GM19468 (cell line): ENCODE data around the gene ARHGAP6.
"Not testable (repeated sequence)": the region's sequence is repeated elsewhere in the genome, so short reads cannot be mapped to it uniquely, and the experiment has no call there.

ENCODE experiments used
- ATAC-seq: cut with Tn5 transposase; IDR thresholded peaks from one replicate; pipeline ENCODE4 v1.9.1; 2021; ENCODE audit warnings: mild to moderate bottlenecking, moderate library complexity, moderate number of reproducible peaks; ENCODE audit not compliant: unreplicated experiment; ENCODE audit errors: extremely low read depth

The ARHGAP6 gene

GRCh38 chrX:11272290-11272689 is 393.4 kb downstream of the ARHGAP6 start:
- ATAC-seq: no peak

DNA sequence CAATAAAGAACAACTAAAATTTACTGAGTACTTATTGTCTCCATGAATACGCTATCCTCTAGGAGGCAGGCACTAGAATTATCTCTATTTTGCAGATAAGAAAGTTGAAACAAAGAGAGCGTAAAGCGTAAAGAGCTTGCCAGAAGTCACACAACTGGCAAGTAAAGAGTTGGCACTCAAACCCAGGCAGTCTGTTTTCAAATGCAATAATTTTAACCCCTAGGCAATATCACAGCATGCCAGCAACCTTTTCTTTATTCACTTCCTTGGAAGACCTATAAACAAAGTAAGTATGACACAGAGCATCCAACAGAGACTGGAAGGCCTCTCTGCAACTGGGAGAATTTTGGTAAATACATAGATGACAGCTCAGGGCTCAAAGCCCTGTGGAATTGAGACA is 395.7 kb downstream of the ARHGAP6 start:
- no peak for ATAC-seq

- no peak for ATAC-seq
Measured at GRCh38 chrX:11269006-11269405, 396.7 kb downstream of the ARHGAP6 start.

GRCh38 chrX:11267425-11267824 is 398.3 kb downstream of the ARHGAP6 start:
- ATAC-seq: no peak

DNA sequence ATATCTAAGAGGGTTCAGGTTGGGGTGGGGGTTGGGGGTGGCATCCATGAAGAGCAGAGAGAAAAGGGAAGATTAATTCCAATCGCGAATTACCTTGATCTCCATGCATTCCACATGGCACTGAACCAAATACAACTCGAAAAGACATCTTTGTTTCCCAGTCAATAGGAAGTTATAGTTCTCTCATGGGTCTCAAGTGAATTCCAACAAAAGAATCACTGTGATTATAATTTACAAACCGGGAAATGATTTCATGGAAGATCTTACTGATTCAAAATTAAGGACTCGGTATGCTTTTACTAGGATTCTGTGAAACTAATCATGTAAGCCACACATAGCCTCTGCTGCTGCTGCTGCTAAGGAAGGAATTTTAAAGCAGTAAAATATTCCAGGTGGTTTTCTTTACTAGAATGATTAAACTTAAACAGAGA is 399.1 kb downstream of the ARHGAP6 start:
- ATAC-seq: no peak

- ATAC-seq: no peak
Measured at GRCh38 chrX:11265352-11265751, 400.4 kb downstream of the ARHGAP6 start.

DNA sequence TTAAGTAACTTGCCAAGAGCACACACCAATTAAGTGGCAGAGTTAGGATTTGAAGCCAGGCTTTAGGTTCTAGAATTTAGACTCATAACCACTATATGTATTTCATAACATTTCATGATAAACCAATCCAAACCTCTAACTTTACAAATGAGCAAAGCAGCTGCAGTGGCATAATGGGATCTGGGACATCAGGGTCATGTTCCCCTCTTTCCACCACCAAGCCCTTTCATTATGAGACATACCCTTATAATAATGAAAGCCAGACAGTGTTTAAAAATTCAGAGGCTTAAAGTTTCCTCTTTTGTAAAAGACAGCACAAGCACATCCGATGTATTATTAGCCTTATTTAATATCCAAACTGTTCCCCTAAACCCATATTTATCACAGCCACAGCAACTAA is 400.8 kb downstream of the ARHGAP6 start:
- ATAC-seq: no peak

DNA sequence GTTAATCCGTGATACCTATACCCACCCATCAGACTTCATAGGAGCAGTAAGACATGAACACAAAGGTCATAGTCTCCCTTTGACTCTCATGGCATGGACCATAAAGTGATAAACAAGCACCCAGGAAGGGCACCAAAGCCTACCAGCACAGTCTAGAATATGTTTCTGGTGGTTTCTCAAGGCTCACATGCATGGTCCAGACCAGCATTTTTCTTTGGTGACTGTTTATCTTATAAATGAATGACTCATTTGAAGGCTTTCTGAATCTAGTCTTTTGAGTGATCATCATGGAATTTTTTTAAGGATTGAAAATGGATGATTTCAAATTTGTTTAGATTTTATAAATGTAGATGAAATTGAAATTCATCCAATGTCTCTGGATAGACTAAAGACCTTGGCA is 404.5 kb downstream of the ARHGAP6 start:
- no peak for ATAC-seq

DNA sequence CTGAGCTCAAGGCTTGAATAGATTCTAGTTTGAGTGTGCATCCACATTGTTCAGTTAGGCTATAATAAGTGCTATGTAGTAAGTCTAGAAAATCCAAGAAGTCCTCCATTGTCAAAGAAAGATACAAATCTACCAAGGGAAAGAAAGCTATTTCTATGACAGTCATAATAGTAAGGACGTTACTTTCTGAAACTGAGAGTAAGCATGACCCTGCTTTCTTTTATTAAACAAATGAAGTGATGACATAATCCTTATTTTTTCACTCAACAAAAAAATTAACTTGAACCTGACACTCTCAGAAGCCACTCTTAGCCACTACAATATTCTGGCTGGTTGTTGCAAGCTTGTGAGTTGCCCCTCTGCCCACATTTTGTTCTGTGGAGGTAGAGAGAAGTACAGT is 406.3 kb downstream of the ARHGAP6 start:
- no peak for ATAC-seq

- no peak for ATAC-seq
Measured at GRCh38 chrX:11257711-11258110, 408.0 kb downstream of the ARHGAP6 start.

DNA sequence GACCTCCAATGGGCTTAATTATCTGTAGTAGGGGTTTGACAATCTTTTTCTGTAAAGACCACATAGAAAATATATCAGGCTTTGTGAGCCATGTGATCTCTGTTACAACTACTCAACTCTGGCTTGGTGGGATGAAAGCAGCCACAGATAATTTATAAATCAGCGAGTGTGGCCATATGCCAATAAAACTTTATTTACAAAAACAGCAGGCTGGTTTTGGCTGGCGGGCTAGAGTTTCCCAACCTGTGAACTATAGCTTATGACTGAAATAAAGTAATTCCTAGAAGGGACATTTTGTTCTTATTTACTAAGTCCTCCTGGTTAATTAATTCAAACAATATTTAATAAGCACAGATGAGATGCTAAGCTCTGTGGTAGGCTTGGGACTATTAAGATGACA is 408.4 kb downstream of the ARHGAP6 start:
- no peak for ATAC-seq

DNA sequence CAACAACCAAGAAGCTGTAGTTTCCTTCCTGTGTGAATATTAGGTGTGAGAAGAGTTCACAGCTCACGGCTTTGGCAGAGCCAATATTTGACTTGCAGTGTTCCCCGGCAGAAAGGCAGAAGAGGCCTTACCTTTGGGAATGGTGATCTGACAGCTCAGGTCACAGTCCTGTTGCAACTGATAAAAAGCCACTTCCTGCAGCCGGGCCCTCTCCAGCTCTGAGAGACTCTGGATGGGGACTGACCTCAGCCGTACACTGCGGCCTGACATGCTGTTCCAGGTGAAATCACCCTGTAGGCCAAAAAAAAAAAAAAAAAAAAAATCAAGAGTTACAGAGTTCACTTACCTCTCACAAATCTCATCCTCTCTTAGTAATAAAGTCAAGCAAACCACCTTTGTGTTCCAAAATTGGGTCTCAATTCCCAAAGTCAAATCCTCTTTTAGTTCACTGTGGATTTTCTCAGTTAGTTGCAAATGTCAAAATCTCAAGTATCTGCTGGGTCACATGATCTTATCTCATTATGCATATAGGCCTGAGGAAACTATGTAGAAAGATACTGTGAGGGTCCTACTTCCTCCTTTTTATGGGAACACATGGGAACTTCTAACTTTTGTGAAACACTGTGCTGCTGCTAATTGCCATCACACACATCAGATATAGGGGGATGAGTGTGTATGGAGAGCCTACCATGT is 411.2 kb downstream of the ARHGAP6 start:
- no peak for ATAC-seq

GRCh38 chrX:11244636-11245035 is 421.1 kb downstream of the ARHGAP6 start:
- no peak for ATAC-seq

DNA sequence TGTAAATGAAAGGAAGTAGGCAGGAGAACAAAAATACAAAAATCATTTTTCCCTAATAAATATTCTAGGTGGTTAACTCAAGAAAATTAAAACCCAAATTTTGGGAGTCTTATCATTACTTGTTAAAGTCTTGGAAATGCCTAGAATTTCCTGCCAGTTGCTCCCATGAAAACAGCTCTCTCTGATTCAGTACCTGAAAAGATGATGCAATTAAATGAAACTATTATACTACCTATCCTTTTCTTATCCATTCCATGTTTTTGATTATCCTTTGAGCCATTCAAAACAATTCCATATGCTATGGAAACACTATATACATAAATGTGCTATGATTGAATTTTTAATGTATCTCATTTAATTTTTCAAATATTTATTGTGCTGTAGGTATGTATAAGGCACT is 423.0 kb downstream of the ARHGAP6 start:
- no peak for ATAC-seq

GRCh38 chrX:11241720-11242119 is 424.0 kb downstream of the ARHGAP6 start:
- ATAC-seq: no peak

GRCh38 chrX:11239230-11239629 is 426.5 kb downstream of the ARHGAP6 start:
- no peak for ATAC-seq

- not testable (repeated sequence) for ATAC-seq
Measured at GRCh38 chrX:11235377-11235776, 430.3 kb downstream of the ARHGAP6 start.

- ATAC-seq: no peak
Measured at GRCh38 chrX:11215191-11215921, 450.4 kb downstream of the ARHGAP6 start.

- no peak for ATAC-seq
Measured at GRCh38 chrX:11214346-11215190, 451.2 kb downstream of the ARHGAP6 start.

DNA sequence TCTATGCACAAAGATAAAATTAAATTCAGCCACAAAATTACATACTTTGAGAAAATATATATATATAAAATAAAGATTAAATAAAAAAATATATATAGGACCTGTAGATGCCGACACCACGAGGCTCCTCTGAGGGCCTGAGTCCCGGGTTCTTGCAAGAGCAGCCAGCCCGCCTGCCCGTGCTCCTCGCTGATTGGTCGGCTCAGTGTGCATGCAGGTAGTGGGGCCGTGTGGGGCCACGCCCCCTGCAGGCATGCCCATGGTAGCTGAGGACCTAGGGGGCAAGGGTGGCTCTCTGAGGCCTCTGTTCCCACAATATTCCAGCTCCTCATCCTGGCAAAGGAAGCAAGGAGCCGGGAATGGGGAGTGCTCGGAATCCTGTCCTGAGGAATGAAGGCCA is 453.0 kb downstream of the ARHGAP6 start:
- ATAC-seq: no peak

GRCh38 chrX:11210415-11210801 is 455.3 kb downstream of the ARHGAP6 start:
- no peak for ATAC-seq
